Panc1 (cell line): ENCODE results near the gene CAPN2.

Experiments
- CTCF ChIP-seq: fragments of 450-650 bp; IDR thresholded peaks from 2 replicates; pipeline ENCODE4 v1.5.1; 2017; ENCODE audit warnings: mild to moderate bottlenecking
- POLR2AphosphoS5 ChIP-seq: IDR thresholded peaks from 2 replicates; pipeline ENCODE4 v1.6.1; 2012; ENCODE audit warnings: mild to moderate bottlenecking, low read depth, low read length, moderate library complexity
- REST ChIP-seq, 2 experiments: IDR thresholded peaks; 2 replicates each; pipeline ENCODE4 v1.6.1; 2011 to 2012; ENCODE audit warnings: low read depth in 2 of 2, control low read depth in 1 of 2, low read length in 1 of 2, mild to moderate bottlenecking in 1 of 2, moderate library complexity in 1 of 2; ENCODE audit not compliant: insufficient read depth in 1 of 2
- SIN3A ChIP-seq: IDR thresholded peaks from 2 replicates; pipeline ENCODE4 v1.6.1; 2012; ENCODE audit warnings: low read depth, mild to moderate bottlenecking, low read length, moderate library complexity, borderline replicate concordance; ENCODE audit not compliant: insufficient read depth

- no peak for TF ChIP-seq CTCF
- no peak for TF ChIP-seq POLR2AphosphoS5
- TF ChIP-seq REST (IDR thresholded peaks at IDR 0.05; ENCODE audit: insufficient read depth in 1 of 2, low read depth in 2 of 2, low read length in 1 of 2): no peak
- TF ChIP-seq SIN3A: no peak
Observed at GRCh38 chr1:223711173-223711572, 1.2 kb upstream of the CAPN2 start.
